Keratinocyte (primary cell): ENCODE results near the gene USP14.
"Not testable (repeated sequence)": the region's sequence is repeated elsewhere in the genome, so short reads cannot be mapped to it uniquely, and the experiment has no call there.

Experiments used
- CTCF ChIP-seq, 3 experiments: IDR thresholded peaks in 1 of 3; conservative IDR thresholded peaks in 1 of 3; optimal IDR thresholded peaks in 1 of 3; 2 replicates in 2 of 3; 3 replicates in 1 of 3; pipeline versions ENCODE3 to v1.5.1; 2011; ENCODE audit warnings: low read length in 3 of 3, mild to moderate bottlenecking in 3 of 3, moderate library complexity in 2 of 3, control low read depth in 1 of 3, inconsistent platforms in 1 of 3; ENCODE audit not compliant: insufficient read depth in 2 of 3; ENCODE audit errors: extremely low read depth in 1 of 3
- EZH2 ChIP-seq: IDR thresholded peaks from one replicate; pipeline ENCODE4 v1.6.1; 2012; ENCODE audit warnings: inconsistent platforms, mild to moderate bottlenecking, low read length, moderate library complexity

DNA sequence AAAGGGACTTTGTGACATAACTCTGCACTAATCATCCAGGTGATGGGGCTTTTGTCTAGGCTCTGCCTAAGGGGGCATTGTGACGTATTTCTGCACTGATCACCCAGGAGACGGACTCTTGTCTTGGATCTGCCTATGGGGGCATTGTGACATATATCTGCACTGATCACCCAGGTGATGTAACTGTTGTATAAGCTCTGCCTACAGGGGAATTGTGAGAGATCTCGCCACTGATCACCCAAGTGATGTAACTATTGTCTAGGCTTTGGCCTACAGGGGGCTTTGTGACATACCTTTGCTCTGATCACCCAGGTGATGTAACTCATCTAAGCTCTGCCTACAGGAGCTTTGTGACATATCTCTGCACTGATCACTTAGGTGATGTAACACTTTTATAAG is 49.7 kb upstream of the USP14 start:
- TF ChIP-seq CTCF (optimal IDR thresholded peaks at IDR 0.05 in 1 of 3, IDR thresholded peaks at IDR 0.05 in 1 of 3, conservative IDR thresholded peaks at IDR 0.05 in 1 of 3; ENCODE audit: extremely low read depth in 1 of 3, insufficient read depth in 2 of 3, low read length in 3 of 3); EZH2: not testable (repeated sequence)
